ENCODE results near the gene LEAP2.

- TF ChIP-seq POLR2A (IDR thresholded peaks at IDR 0.05), result no peak
- TF ChIP-seq, protein P1, sequence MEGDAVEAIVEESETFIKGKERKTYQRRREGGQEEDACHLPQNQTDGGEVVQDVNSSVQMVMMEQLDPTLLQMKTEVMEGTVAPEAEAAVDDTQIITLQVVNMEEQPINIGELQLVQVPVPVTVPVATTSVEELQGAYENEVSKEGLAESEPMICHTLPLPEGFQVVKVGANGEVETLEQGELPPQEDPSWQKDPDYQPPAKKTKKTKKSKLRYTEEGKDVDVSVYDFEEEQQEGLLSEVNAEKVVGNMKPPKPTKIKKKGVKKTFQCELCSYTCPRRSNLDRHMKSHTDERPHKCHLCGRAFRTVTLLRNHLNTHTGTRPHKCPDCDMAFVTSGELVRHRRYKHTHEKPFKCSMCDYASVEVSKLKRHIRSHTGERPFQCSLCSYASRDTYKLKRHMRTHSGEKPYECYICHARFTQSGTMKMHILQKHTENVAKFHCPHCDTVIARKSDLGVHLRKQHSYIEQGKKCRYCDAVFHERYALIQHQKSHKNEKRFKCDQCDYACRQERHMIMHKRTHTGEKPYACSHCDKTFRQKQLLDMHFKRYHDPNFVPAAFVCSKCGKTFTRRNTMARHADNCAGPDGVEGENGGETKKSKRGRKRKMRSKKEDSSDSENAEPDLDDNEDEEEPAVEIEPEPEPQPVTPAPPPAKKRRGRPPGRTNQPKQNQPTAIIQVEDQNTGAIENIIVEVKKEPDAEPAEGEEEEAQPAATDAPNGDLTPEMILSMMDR (IDR thresholded peaks at IDR 0.05), result no peak
Measured at GRCh38 chr5:132860742-132861141, 12.7 kb upstream of the LEAP2 start.
